MM.1S (cell line): Measurements from ENCODE around the gene TFCP2L1.

Experiments
- CTCF ChIP-seq: fragments of 300-600 bp; sonication (generic); IDR thresholded peaks from 2 replicates; pipeline ENCODE4 v1.5.1; 2016; ENCODE audit warnings: antibody characterized with exemption, low read length, mixed read lengths
- EZH2 ChIP-seq: fragments of 300-600 bp; sonication (generic); optimal IDR thresholded peaks from 2 replicates; pipeline ENCODE3; 2017; ENCODE audit warnings: low read depth, mild to moderate bottlenecking, antibody characterized with exemption, low read length, mixed read lengths
- EZH2phosphoT487 ChIP-seq: fragments of 300-600 bp; sonication (generic); IDR thresholded peaks from 2 replicates; pipeline ENCODE4 v1.6.1; 2018; ENCODE audit warnings: antibody characterized with exemption, low read length

GRCh38 chr2:121231385-121232000, 53.5 kb downstream of the TFCP2L1 start:
- no peak for TF ChIP-seq CTCF
- no peak for TF ChIP-seq EZH2
- no peak for TF ChIP-seq EZH2phosphoT487
